H1 (cell line): Measurements from ENCODE around the gene PEX26. TPM values are rescaled to one million over a fixed set of nuclear protein-coding genes. Genes with fewer than 3 reads are reported as not detected.
A peak's percentile ranks its signal among the peaks of the same experiment; 100 is the strongest.
"Not testable (repeated sequence)": the region's sequence is repeated elsewhere in the genome, so short reads cannot be mapped to it uniquely, and the experiment has no call there.

ENCODE experiments used
- CTCF ChIA-PET: fragments of 300-600 bp; sonication (Branson Sonifier 250); formaldehyde crosslinking; loops from one replicate; lab custom pipeline; 2021; ENCODE audit not compliant: partially characterized antibody; lab: Charles Lee
- POLR2A ChIA-PET: fragments of 300-600 bp; sonication (Branson Sonifier 250); formaldehyde crosslinking; loops from one replicate; lab custom pipeline; 2021; ENCODE audit warnings: inconsistent platforms; ENCODE audit not compliant: partially characterized antibody; lab: Charles Lee
- DNase-seq, 2 experiments: peaks; one replicate each; pipeline versions ENCODE4 v3.0.0 to v3.0.0-alpha.2; 2010 to 2022; ENCODE audit warnings: low spot score in 2 of 2, low read depth in 1 of 2, mixed read lengths in 1 of 2
- FAIRE-seq: peaks from 2 replicates; lab custom pipeline; 2011; peaks lifted over from hg19 to GRCh38; lab: Jason Lieb, UNC
- H2AFZ ChIP-seq: 2 replicates; pipeline ENCODE4 v1.8.1; 2012; ENCODE audit warnings: low read length, inconsistent platforms
- H2AK5ac ChIP-seq: 2 replicates; pipeline ENCODE4 v1.6.1; 2013; ENCODE audit warnings: low read depth, low read length
- H2BK120ac ChIP-seq: replicated peaks from 2 replicates; pipeline ENCODE3; 2013; ENCODE audit warnings: low read depth, low read length, inconsistent platforms
- H2BK12ac ChIP-seq: 2 replicates; pipeline ENCODE4 v1.6.1; 2013; ENCODE audit warnings: low read depth, low read length
- H2BK15ac ChIP-seq: 2 replicates; pipeline ENCODE4 v1.6.1; 2013; ENCODE audit warnings: low read length
- H2BK20ac ChIP-seq: 2 replicates; pipeline ENCODE4 v1.6.1; 2013; ENCODE audit warnings: low read length
- H2BK5ac ChIP-seq: 2 replicates; pipeline ENCODE4 v1.6.1; 2013; ENCODE audit warnings: low read depth, low read length
- H3K14ac ChIP-seq: 2 replicates; pipeline ENCODE4 v1.6.1; 2013; ENCODE audit warnings: inconsistent platforms; ENCODE audit not compliant: insufficient read length
- H3K18ac ChIP-seq: 2 replicates; pipeline ENCODE4 v1.6.1; 2013; ENCODE audit warnings: low read length; ENCODE audit errors: extremely low read depth
- H3K23ac ChIP-seq: 2 replicates; pipeline ENCODE4 v1.6.1; 2013; ENCODE audit warnings: inconsistent platforms; ENCODE audit not compliant: insufficient read length
- H3K23me2 ChIP-seq: 2 replicates; pipeline ENCODE4 v1.6.1; 2013; ENCODE audit warnings: low read depth, low read length
- H3K27ac ChIP-seq: 2 replicates; pipeline ENCODE4 v1.6.1; 2011; ENCODE audit warnings: low read depth, low read length, inconsistent platforms
- H3K27me3 ChIP-seq, 4 experiments: replicated peaks in 1 of 4; 1 replicate in 1 of 4; 2 replicates in 3 of 4; pipeline versions ENCODE4 v1.6.1 to v1.8.1; 2011 to 2013; ENCODE audit warnings: low read length in 3 of 4, mild to moderate bottlenecking in 3 of 4, inconsistent platforms in 2 of 4, mixed read lengths in 2 of 4, moderate library complexity in 1 of 4; ENCODE audit not compliant: control insufficient read depth in 3 of 4, insufficient read depth in 3 of 4; ENCODE audit errors: extremely low read depth in 1 of 4
- H3K36me3 ChIP-seq, 4 experiments: 2 replicates each; pipeline versions ENCODE4 v1.6.1 to v1.8.1; 2011 to 2013; ENCODE audit warnings: mild to moderate bottlenecking in 4 of 4, low read length in 3 of 4, moderate library complexity in 2 of 4, control low read depth in 1 of 4, inconsistent platforms in 1 of 4; ENCODE audit not compliant: insufficient read depth in 4 of 4, control insufficient read depth in 2 of 4
- H3K4ac ChIP-seq: replicated peaks from 2 replicates; pipeline ENCODE3; 2013; ENCODE audit warnings: low read length, low read depth, mixed read lengths, inconsistent platforms; ENCODE audit not compliant: insufficient read length
- H3K4me1 ChIP-seq, 4 experiments: replicated peaks in 1 of 4; 1 replicate in 1 of 4; 2 replicates in 3 of 4; pipeline versions ENCODE4 v1.6.1 to v1.8.1; 2011 to 2013; ENCODE audit warnings: low read length in 3 of 4, inconsistent platforms in 2 of 4, mixed read lengths in 1 of 4; ENCODE audit not compliant: insufficient read depth in 4 of 4, control insufficient read depth in 3 of 4
- H3K4me2 ChIP-seq, 2 experiments: 2 replicates each; pipeline versions ENCODE4 v1.6.1 to v1.8.1; 2011 to 2013; ENCODE audit warnings: low read depth in 2 of 2, low read length in 2 of 2, control low read depth in 1 of 2, inconsistent platforms in 1 of 2, mild to moderate bottlenecking in 1 of 2; ENCODE audit not compliant: insufficient read depth in 1 of 2
- H3K4me3 ChIP-seq, 4 experiments: fragments of 200-600, 300-600 bp in 1 of 4; sonication (generic), shearing (Covaris generic), sonication (Bioruptor Twin) in 1 of 4; 2 replicates each; pipeline versions ENCODE4 v1.5.1 to v1.8.1; 2011 to 2016; ENCODE audit warnings: low read length in 4 of 4, low read depth in 3 of 4, control low read depth in 2 of 4, inconsistent platforms in 2 of 4, mild to moderate bottlenecking in 2 of 4, mixed read lengths in 1 of 4, moderate library complexity in 1 of 4; ENCODE audit not compliant: insufficient read depth in 2 of 4; ENCODE audit errors: extremely low read depth in 1 of 4
- H3K56ac ChIP-seq: replicated peaks from 2 replicates; pipeline ENCODE3; 2013; ENCODE audit warnings: low read depth, mild to moderate bottlenecking, mixed read lengths, low read length, inconsistent platforms; ENCODE audit not compliant: insufficient read length
- H3K79me1 ChIP-seq: 2 replicates; pipeline ENCODE4 v1.6.1; 2013; ENCODE audit warnings: low read depth, low read length, control low read depth
- H3K79me2 ChIP-seq, 2 experiments: 2 replicates each; pipeline versions ENCODE4 v1.6.1 to v1.8.1; 2012 to 2013; ENCODE audit warnings: low read length in 2 of 2, mild to moderate bottlenecking in 2 of 2, inconsistent platforms in 1 of 2; ENCODE audit not compliant: insufficient read depth in 2 of 2, control insufficient read depth in 1 of 2
- H3K9ac ChIP-seq, 4 experiments: replicated peaks in 1 of 4; 1 replicate in 1 of 4; 2 replicates in 3 of 4; pipeline versions ENCODE4 v1.6.1 to v1.8.1; 2011 to 2013; ENCODE audit warnings: low read depth in 3 of 4, low read length in 3 of 4, control low read depth in 2 of 4, mild to moderate bottlenecking in 2 of 4, moderate library complexity in 2 of 4, inconsistent platforms in 1 of 4; ENCODE audit errors: extremely low read depth in 1 of 4
- H3K9me3 ChIP-seq, 2 experiments: 2 replicates each; pipeline versions ENCODE4 v1.6.1 to v1.8.1; 2012 to 2013; ENCODE audit warnings: mild to moderate bottlenecking in 2 of 2, moderate library complexity in 2 of 2, control low read depth in 1 of 2, inconsistent platforms in 1 of 2, low read depth in 1 of 2, low read length in 1 of 2, mixed read lengths in 1 of 2; ENCODE audit not compliant: insufficient read depth in 2 of 2
- H4K20me1 ChIP-seq, 2 experiments: replicated peaks in 1 of 2; 2 replicates each; pipeline versions ENCODE3 to v1.8.1; 2011 to 2013; ENCODE audit warnings: inconsistent platforms in 2 of 2, low read length in 2 of 2, mild to moderate bottlenecking in 1 of 2; ENCODE audit not compliant: insufficient read depth in 2 of 2, control insufficient read depth in 1 of 2
- H4K5ac ChIP-seq: 2 replicates; pipeline ENCODE4 v1.6.1; 2013; ENCODE audit warnings: low read length, low read depth, mixed read lengths, inconsistent platforms; ENCODE audit not compliant: insufficient read length
- H4K8ac ChIP-seq: 2 replicates; pipeline ENCODE4 v1.8.0; 2013; ENCODE audit warnings: mild to moderate bottlenecking, moderate library complexity, low read length, inconsistent platforms; ENCODE audit not compliant: insufficient read depth; ENCODE audit errors: extremely low read depth
- H4K91ac ChIP-seq: replicated peaks from 2 replicates; pipeline ENCODE3; 2013; ENCODE audit warnings: low read length, mixed read lengths, inconsistent platforms; ENCODE audit not compliant: insufficient read length
- WGBS, 2 experiments: shearing (Covaris generic) in 1 of 2; methylation state at CpG; one replicate each; pipeline versions ENCODE4 v1.1.6 to v1.1.7; 2013 to 2015; ENCODE audit warnings: low lambda C conversion rate in 2 of 2, mixed read lengths in 2 of 2, inconsistent platforms in 1 of 2, low coverage in 1 of 2, missing lambda C conversion rate in 1 of 2; ENCODE audit not compliant: insufficient replicate concordance in 2 of 2, insufficient coverage in 1 of 2, insufficient read length in 1 of 2; ENCODE audit errors: extremely low coverage in 1 of 2, missing lambda C conversion rate in 1 of 2; 5-methylcytosine and 5-hydroxymethylcytosine counted together
- polyA plus RNA-seq, 7 experiments: library from polyadenylated mRNA; depleted of rRNA in 3 of 7; stranded (reverse) in 5 of 7; unstranded in 2 of 7; fragments of >200 nt in 5 of 7; fragments of 200-250 nt in 2 of 7; gene quantifications; 1 replicate in 5 of 7; 2 replicates in 1 of 7; 4 replicates in 1 of 7; pipeline versions ENCODE4 v1.2.1 to v1.2.3, GENCODE V29; 2011 to 2013; ENCODE audit warnings: missing spikeins in 2 of 7, mixed read lengths in 2 of 7
- total RNA-seq: library from RNA; stranded (reverse); fragmentation: NEBNext Ultra II Directional; extraction: Animal tissue kit (Norgen Biotek cat#: 25700); gene quantifications from 2 replicates; pipeline ENCODE4 v1.2.1, GENCODE V29; 2021

Gene PEX26
- total and polyA plus RNA-seq, 2 of the 8 experiments (the other 6 are each of a cell fraction or from before 2014, with no cell fraction given), result 33.1 to 49.0 TPM

- 91% methylated on average over 6 of the region's 7 CpGs; no CpG with 5 or more reads in 1 of the 2 experiments for WGBS, 2 experiments
- Histone ChIP-seq H2BK15ac (0 out of 2 replicates have a peak overlapping the region, but pooled peaks have one; percentile 19), H3K9me3 (peaks cover 7 to 15% of the 10 kb centered on the region in 2 experiments), H3K27me3 (peaks cover 8 to 22% (median 18%) of the 10 kb centered on the region in 4 experiments)
- H2BK12ac ChIP-seq, H2AK5ac ChIP-seq, H4K91ac ChIP-seq, H3K23ac ChIP-seq, H3K56ac ChIP-seq, H3K79me1 ChIP-seq, H4K5ac ChIP-seq, H3K27ac ChIP-seq, H3K4me3 ChIP-seq, H3K36me3 ChIP-seq, H3K14ac ChIP-seq, H3K4me1 ChIP-seq, DNase-seq, H4K20me1 ChIP-seq, H2AFZ ChIP-seq, H3K79me2 ChIP-seq, H2BK120ac ChIP-seq, H3K18ac ChIP-seq, H3K4me2 ChIP-seq, H3K9ac ChIP-seq, H4K8ac ChIP-seq, H2BK20ac ChIP-seq, FAIRE-seq, H3K4ac ChIP-seq, H2BK5ac ChIP-seq, H3K23me2 ChIP-seq: not testable (repeated sequence)
- POLR2A ChIA-PET, result interaction anchor here (1.7 kb wide), 1 partner anchor 11 kb away, joined by 5 read pairs; no protein-coding TSS in a partner anchor
- CTCF ChIA-PET, result interaction anchor here (1.0 to 1.7 kb wide), 3 partner anchors 13 to 31 kb away, joined by 3 to 4 read pairs (median 3); no protein-coding TSS in a partner anchor
These were observed 28.2 kb downstream of the PEX26 start for GRCh38 chr22:18105981-18106380.
